ENCODE data around the gene CHMP2A.

CHMP2A gene

GRCh38 chr19:58573658-58574164, 18.8 kb upstream of the CHMP2A start:
- TF ChIP-seq CTCF (IDR thresholded peaks at IDR 0.05; ENCODE audit: control extremely low read depth, extremely low read depth, low read depth, missing control alignments) = no peak
- DNase-seq (ENCODE audit: extremely low spot score) = no peak
- CTCF ChIA-PET = no interaction called here
- POLR2A ChIA-PET = interaction anchor here (0.6 kb wide), 2 partner anchors 75 to 101 kb away, joined by 3 to 7 read pairs; no protein-coding TSS in a partner anchor

- TF ChIP-seq CTCF (IDR thresholded peaks at IDR 0.05; ENCODE audit: control extremely low read depth, extremely low read depth, low read depth, missing control alignments) = no peak
- DNase-seq (ENCODE audit: extremely low spot score) = peak; percentile 95
- ChIA-PET POLR2A (interaction anchor here (1.4 kb wide), 1 partner anchor 14 kb away, joined by 4 read pairs; the partner anchor contains the start of gene UBE2M), CTCF (no interaction called here)
Measured at GRCh38 chr19:58572818-58573657, 18.1 kb upstream of the CHMP2A start, which contains the start of gene MZF1. Gene MZF1 (minus strand): TSS chr19:58573335. CDS start chr19:58571389, 1,946 bp downstream.

GRCh38 chr19:58572026-58572817, 17.3 kb upstream of the CHMP2A start:
- POLR2A ChIA-PET = interaction anchor here (1.4 kb wide), 1 partner anchor 13 kb away, joined by 4 read pairs; the partner anchor contains the start of gene UBE2M
- DNase-seq (ENCODE audit: extremely low spot score) = no peak
- no peak for TF ChIP-seq CTCF (IDR thresholded peaks at IDR 0.05; ENCODE audit: control extremely low read depth, extremely low read depth, low read depth, missing control alignments)
- CTCF ChIA-PET = interaction anchor here (1.2 to 1.3 kb wide), 2 partner anchors 8 to 52 kb away, joined by 3 to 5 read pairs; partner anchors contain the start of gene ZBTB45

GRCh38 chr19:58571575-58571947, 16.7 kb upstream of the CHMP2A start:
- DNase-seq (ENCODE audit: extremely low spot score) = no peak
- no peak for TF ChIP-seq CTCF (IDR thresholded peaks at IDR 0.05; ENCODE audit: control extremely low read depth, extremely low read depth, low read depth, missing control alignments)
- ChIA-PET POLR2A (interaction anchor here (1.0 to 1.4 kb wide), 2 partner anchors 12 to 27 kb away, joined by 3 to 4 read pairs; partner anchors contain the start of genes TRIM28 and UBE2M), CTCF (interaction anchor here (1.2 to 1.3 kb wide), 2 partner anchors 9 to 51 kb away, joined by 3 to 5 read pairs; partner anchors contain the start of gene ZBTB45)

- POLR2A ChIA-PET = interaction anchor here (0.6 to 1.0 kb wide), 2 partner anchors 16 to 27 kb away, joined by 3 read pairs; partner anchors contain the start of genes CHMP2A and TRIM28
- no peak for TF ChIP-seq CTCF (IDR thresholded peaks at IDR 0.05; ENCODE audit: control extremely low read depth, extremely low read depth, low read depth, missing control alignments)
- CTCF ChIA-PET = interaction anchor here (1.2 to 1.3 kb wide), 2 partner anchors 10 to 51 kb away, joined by 3 to 5 read pairs; partner anchors contain the start of gene ZBTB45
- no peak for DNase-seq (ENCODE audit: extremely low spot score)
Measured at GRCh38 chr19:58570770-58571574, 16.1 kb upstream of the CHMP2A start.
